OCI-M1 (cell line): ENCODE results near the gene CEP170B.

Source experiments
- DNase-seq: peaks from one replicate; lab custom pipeline; 2025; lab: John Stamatoyannopoulos, UW

Gene CEP170B

DNA sequence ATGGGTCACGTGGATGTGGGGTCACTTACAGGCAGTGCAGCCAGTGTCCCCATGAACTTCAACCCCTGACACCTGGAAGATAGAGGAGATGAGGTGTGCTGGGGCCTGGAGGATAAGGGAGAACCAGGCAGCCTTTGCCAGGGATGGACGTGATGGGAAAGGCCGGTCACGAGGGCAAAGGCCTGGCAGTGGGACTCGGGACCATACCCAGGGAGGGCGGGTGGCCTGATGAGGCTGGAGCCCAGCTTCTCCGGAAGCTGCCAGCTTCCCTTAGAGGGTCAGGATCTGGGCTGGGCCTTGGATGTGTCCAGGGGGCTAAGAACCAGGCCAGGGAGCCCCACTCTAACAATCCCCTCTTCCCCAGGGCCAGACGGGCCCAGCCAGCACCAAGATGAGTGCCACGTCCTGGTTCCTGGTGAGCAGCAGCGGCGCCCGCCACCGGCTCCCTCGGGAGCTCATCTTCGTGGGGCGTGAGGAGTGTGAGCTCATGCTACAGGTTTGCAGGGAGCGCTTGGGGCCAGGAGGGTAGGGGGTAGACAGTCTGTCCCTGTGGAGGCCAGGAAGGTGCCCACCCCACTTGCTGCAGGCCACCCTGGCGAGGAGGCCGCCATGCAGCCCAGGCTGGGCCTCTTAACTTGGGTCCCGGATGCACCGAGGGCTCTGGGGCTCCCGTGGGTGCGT lies 3.1 kb downstream of the CEP170B start:
- no peak for DNase-seq

DNA sequence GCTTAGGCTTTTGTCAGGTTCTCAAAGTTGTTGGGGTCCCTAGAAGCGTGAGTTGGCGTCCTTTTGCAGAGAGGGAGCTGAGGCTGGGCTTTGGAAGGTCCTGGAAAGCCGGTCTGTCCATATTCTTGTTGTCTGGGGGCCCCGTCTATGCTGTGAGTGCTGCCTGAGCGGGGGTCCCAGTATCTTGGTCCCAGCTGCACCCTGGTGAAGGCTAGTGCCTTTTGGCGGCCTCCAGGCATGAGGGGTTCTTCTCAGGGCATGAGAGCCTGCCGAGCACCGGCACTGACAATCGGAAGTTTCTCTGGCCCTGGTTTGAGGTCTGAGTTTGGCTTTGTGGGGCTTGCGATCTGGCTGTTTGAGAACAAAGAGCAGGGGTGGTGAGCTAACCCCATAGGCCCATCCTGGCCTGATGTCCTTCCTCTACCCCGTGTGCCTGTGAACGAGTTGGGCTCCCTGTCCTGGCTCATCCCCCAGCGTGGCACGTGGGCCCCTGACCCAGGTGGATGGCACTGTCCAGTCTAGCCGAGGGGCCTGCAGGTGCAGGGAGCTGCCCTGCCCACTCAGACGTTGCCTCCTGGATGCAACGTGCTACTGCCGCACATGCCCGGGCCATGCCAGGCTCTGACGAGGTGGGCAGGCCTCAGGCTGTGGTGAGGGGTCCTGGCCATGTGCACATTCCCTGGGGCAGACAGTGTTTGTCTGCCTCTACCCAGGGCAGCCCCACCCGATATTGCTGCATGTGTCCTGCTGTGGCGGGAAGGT lies 3.9 kb downstream of the CEP170B start:
- no peak for DNase-seq

DNA sequence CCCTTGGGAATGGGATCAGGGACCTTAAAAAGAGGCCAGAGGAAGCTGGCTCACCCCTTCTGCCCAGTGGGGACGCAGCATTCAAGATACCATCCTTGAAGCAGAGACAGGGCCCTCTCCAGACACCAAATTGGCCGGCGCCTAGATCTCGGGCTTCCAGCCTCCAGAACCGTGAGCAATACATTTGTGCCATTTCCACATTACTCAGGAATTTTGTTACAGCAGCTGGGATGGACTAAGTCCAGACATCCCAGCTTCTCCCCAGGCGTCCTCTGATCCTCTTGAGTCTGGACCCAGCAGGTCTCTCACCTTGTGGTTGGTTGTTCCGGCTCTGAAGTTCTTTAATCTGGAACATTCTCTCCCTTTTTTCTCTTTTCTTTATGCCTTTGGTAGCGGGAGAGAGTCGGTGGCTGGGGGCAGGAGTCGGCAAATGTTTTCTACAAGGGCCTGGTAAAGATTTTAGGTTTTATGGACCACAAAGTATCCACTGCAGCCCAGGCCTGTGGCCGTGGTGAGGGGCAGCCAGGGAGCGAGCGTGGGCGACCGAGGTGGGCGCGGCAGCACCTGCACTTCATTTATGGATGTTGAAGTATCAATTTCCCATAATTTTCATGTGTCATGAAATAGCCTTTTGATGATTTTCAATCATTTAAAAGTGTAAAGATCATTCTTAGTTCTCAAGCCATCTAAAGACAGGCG lies 4.8 kb downstream of the CEP170B start:
- no peak for DNase-seq

DNA sequence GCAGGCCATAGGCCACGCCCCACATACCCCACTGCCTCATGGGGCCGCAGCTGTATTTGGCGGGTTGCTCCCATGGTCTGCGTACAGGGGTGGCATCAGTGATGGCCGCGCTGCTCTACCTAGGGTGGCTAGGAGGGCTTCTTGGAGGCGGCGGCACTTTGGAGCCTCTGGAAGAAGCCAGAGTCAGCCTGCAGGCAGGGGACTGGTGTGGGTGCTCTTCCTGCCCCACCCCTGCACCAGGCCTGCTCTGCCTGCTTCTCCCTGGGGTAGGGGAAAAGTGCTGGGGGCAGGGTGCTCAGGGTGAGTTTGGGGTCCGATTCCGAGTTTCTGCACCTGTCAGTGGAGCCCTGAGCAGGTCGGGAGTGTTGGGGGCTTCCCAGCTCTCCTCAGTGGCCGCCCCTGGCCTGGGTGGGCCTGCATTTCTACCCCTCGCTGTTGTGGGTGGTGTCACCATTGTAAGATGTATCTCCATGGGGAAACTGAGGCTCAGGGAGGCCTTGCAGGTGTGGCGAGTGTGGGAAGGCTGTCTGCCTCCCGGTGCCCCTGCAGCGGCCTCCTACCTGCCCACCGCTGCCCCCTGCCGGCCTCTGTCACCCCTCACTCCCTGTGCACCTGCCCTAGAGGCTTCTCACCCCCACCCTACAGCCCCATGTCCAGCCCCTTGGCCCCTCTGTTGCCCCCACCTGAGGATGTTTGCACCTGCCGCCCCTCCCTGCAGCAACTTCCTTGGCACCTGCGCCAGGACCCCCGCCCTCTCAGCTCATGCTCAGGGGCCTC lies 5.5 kb downstream of the CEP170B start:
- DNase-seq: peak; percentile 13

DNA sequence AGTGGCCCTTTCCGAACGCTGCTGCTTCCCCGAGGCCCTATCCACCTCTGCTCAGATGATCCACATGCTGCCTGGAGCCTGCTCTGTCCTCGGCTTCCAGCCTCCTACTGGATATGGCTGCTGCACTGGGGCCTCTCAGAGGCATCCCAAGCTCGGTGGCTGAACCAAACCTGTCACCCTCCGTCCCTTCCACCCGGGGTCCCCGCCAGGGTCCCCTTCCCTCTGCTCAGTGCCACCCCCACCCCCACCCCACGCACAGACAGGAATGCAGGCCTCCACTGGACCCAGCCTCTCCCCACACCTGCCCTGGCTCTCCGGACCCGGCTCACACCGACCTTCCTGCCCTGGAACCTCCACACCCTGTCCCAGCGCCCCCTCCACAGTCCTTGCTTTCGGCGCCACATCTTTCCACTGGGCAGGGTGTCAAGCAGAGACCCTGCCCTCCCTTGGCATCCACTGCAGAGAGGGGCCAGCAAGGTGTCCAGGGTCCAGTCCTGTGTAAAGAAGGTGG lies 6.1 kb downstream of the CEP170B start:
- DNase-seq: no peak

DNA sequence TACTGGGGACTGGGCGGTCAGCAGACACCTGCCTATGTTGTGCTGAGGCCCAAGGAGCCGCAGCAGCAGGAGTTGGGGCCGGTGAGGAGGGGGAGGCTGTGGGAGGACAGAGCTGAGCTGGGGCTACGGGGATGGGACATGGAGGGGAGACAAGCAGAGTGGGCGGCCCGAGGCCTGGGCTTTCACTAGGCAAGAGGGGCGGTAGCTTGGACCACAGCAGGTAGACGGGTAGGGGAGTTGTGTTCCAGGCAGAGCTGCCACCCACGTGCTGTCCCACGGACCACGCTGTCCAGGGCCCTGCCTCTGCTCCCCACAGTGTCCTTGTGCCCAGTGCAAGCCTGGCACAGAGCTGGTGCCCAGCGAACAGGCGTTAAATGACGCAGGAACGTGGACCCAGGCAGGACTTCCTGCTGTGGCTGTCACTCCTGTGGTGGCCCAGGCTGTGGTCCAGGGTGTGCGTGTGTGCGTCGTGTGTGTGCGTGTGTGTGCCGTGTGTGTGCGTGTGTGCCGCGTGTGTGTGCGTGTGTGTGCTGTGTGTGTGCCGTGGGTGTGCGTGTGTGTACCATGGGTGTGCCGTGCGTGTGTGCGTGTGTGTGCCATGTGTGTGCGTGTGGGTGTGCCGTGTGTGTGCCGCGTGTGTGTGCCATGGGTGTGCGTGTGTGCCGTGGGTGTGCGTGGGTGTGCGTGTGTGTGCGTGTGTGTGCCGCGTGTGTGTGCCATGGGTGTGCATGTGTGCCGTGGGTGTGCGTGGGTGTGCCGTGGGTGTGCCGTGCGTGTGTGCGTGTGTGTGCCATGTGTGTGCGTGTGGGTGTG lies 6.8 kb downstream of the CEP170B start:
- no peak for DNase-seq

DNA sequence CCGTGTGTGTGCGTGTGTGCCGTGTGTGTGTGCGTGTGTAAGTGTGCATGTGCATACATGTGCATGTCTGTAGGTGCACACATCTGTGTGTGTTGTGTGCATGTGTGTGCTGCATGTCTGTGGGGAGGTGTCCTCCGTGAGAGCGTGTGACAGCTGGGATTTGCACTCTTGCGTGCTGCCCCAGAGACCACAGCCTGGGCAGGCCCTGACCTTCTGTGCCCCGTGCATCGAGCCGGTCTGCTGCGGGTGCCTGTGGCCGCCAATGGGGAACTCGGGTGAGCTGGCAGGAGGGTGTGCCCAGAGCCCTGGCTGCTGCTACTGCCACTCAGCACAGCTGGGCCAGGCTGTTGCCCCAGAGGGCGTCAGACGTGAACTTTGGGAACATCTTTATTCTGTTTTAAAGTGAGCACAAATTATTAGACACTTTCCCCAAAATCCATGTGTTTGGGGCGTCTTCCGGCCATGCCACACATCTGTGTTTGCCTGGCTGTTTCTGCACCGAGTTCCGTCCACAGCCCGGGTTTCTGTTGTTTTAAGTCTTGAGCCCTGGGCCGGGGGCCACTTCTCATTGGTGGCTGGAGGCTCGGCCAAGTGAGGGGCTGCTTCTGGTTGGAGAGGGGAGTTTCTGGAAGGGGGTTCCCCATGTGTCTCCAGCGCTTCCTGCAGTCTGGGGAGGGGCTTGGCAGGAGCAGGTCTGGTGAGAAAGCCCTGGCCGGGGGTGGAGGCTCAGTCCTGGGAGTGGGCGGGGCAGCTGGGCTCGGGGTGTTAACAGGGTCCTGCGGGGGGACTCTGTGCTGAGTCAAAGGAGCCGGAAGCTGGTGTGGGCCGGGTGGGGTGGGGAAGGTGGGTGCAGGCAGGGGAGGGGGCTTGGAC lies 7.6 kb downstream of the CEP170B start:
- no peak for DNase-seq

DNA sequence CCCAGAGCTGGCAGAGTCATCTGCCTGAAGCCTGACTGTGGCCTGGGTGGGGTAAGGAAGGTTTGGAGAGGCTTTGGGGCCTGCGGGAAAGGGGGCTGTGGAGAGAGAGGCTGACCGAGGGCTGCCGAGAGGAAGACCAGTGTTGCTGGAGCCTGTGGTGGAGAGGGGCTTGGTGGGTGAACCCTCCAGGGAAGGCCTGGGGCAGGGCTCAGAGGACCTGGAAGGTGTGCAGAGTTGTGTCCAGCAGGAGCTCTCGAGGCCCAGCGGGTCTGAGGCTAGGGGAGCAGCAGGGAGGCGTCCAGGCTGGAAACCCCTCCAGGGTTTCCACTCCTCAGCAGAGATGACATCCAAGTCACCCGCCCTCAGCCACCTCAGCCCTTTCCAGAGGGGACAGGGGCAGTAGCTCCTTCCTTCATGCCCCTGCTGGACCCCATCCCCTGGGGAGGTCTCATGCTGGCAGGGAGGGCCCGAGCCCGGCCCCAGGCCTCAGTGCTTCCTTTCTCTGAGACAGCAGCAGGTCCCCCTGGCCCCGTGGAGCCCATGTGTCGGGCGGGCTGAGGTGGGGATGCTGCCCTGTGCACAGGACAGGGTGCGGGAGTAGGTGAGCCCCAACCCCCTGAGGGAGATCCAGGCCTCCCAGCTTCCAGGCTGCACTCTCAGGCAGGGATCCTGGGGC lies 8.4 kb downstream of the CEP170B start:
- DNase-seq: no peak

DNA sequence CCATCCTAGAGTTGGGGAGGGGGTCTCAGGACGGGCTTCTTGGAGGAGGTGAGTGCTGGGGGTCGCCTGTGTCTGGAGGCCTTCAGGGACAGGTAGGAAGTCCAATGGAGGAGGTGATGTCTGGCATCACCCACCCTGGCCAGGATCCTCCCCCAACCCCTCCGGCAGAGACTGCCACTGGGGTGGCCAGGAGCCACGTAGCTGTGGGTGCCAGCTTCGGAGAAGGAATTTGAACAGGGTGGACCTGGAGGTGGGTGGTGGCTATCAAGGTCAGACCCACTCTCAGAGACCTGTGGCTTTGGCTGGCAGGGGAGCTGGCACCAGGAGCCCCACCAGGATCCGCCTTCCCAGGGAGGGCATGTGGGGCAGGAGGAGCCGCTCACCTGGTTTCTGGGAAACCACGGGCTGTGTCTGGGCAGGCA lies 9.1 kb downstream of the CEP170B start:
- DNase-seq: no peak

DNA sequence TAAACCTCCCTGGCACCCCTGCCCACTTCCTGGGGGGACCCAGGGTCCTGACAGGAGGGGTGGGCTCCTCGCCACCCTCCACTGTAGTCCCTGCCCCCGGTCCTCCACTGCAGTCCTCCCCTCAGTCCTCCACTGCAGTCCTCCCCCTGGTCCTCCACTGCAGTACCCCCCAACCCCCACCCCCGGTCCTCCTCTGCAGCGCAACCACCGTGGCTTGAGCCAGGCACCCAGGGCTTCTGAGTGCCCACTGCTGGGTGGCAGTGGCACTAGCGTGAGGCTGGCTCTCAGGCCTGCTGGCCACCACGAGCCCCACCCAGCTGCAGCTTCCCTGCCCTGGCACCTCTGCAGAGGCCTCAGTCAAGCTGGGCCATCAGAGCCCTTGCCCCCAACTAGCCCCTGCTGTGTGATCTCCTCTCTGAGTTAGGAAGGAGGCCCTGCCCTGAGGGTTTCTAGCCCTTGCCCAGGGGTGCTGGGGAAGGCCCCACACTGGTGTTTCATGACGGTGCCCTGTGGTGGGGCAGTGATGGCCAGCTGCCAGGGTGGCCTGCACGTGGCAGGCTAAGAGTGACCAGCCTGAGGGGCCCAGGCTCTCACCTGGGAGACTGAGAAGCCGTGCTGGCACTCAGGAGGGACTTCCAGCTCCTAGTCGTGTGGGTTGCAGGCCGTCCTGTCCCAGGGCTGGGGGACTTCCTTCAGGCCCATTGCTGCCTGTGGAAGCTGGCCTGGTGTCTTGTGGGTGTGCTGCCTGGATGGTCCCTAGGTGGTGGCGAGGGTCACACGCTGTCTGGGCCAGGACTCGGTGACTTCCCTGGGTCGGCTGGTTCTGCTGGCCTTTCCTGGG lies 9.7 kb downstream of the CEP170B start:
- DNase-seq: no peak

DNA sequence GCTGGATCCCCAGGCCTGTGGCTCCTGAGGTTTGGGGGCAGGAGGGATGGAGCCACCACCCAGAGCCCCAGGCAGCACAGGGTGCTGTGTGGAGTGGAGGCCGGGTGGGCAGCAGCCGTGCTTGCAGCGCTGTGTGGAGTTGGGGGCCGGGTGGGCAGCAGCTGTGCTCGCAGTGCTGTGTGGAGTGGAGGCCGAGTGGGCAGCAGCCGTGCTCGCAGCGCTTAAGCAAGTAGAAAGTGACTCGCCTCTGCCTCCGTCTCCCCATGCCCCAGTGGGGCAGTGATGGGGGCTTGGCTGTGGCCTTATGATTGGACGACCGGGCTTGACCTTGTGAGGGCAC lies 10.3 kb downstream of the CEP170B start:
- DNase-seq: no peak

DNA sequence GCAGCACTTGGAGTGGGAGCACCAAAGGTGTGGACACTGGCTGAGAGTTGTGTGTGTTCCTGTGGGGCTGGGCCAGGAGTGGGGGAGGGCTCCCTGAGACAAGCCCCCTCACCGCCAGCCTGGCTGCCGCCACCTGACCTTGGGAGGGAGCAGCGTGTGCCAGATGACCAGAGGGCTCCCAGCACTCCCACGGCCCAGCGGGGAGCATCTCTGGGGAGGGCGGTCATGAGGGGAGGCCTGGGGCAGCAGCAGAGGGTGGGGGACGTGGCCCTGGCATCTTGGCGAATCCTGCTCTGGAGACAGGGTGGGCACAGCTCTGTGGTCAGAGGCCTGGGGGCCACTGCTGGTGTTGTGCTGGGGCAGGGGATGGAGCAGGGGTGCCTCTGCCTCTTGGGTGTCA lies 10.7 kb downstream of the CEP170B start:
- DNase-seq: no peak

DNA sequence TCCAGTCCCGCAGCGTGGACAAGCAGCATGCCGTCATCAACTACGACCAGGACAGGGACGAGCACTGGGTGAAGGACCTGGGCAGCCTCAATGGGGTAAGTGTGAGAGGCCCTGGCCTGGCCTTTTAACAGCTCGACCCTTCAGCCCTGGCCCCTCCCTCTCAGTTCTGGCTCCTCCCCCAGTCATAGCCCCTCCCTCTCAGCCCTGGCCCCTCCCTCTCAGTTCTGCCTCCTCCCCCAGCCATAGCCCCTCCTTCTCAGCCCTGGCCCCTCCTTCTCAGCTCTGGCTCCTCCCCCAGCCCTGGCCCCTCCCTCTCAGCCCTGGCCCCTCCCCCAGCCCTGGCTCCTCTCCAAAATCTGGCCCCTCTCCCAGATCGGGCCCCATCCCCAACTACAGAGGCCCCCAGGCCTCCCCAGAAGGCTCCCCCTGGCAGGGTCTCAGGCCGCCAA lies 11.2 kb downstream of the CEP170B start:
- DNase-seq: peak; percentile 17

DNA sequence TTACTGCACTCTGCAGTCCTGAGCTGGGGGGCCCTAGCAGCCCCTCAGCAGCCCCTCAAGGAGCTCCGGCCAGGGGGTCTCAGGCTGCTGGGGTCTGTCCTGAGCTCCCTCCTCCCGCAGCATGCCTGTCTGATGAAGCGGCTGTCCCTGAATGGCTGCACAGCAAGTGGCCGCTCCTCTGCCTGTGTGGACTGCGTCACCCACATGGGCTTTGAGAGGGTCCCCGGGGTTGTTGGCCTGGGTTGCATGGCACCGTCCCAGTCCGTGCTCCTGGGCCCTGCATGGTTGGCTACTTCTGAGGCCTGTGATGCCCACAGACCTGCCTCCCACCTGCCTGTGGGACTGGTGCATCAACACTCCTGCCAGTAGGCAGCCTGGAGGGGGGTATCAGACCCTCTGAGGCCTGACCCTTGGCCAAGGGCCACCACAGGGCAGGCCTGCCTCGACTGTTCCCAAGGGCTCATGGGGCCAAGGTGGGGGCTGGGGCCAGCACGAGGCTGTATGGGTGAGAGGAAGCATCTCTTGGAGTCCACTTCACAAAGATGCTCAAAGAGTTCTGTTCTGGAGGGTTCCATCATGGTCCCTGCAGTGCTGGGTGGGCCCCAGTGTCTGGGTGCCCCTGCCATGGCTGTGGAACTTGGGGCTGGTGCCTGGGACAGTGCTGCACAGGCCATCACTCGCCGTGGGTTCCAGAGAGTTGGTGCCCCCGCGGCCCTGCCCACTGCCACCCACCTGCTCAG lies 12.2 kb downstream of the CEP170B start:
- DNase-seq: no peak

DNA sequence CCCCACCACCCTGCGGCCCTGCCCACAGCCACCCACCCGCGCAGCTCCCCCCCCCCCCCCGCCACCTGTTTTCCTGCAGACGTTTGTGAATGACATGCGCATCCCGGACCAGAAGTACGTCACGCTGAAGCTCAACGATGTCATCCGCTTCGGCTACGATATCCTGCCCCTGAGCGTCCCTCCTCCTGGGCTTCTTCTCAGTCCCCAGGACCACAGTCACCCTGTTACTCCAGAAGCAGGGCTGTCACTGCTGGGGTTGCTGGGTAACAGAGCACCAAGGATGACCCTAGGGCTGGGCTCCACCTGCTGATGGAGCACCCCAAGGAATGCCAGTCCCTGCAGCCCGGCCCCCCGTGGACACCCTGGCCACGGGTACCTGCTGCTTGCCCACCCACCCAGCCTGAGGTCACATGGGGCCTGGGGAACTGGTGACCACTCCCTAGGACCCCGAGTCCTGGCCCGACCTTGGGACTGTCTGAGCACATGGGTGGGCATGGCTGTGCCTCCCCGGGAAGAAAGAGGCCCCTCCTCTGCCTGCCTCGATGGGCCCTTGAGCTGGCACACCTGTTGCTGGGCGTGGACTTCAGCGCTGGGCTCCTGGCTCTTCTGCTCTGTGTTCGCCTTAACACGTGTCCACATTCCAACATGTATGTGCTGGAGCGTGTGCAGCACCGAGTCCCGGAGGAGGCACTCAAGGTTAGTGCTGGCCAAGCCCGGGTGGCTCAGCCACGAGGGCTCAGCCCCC lies 12.9 kb downstream of the CEP170B start:
- DNase-seq: no peak

DNA sequence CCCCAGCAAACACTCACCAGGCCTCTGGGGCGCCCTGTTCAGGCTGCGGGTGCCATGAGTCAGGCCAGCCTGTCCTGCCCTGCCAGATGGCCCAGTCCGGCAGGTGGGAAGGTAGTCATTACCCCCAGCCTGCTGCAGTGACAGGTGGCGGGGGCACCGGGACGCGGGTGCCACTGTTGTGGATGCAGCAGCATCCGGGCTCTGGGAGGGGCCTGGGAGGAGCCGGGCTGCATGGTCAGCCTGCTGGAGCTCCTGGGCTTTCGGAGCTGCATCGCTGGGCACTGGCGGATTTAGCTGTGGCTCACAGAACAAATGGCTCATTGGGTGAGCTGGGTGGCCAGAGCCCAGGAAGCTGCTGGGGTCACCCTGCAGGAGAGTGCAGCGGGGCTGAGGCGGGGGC lies 13.5 kb downstream of the CEP170B start:
- DNase-seq: no peak
